ENCODE data around the gene C10orf95.

C10orf95 gene

DNA sequence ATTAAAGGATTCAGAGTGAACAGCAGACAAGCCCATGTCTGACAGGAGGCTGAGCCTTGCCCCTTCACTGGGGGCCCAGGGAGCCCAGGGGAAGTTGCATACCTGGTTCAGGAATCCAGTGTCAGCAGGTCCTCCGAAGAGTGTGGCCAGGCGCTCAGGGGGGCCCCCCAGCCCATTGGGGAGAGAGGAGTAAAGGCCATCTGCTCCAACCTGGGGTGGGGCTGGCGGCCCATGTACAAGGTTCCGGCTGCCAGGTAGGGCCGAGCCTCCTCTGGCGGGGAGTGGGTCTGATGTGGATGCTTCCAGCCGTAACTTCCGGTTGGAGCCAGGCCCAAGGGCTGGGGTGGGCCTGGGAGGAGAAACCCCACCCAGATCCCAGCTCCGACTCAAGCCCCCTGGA, 35.1 kb downstream of the C10orf95 start:
- no peak for DNase-seq (ENCODE audit: low read depth)

DNA sequence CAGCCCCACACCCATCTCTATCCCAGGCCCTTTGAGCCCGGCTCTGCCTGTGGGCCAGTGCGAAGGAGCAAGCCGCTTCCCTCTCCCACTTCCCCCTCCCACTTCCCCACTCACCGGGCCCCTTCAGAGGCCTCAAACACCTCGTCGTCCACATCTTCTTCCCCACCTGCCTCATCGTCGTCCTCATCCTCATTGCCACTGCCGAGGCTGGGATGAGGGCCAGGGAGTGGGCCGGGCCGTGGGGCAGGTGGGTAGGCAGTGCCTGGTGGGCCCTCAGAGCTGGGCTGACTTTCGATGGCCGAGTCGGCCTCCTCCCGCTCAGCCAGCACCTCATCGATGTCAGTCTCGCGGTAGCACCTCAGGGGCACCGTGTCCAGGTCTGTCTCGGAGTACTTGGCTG, 36.6 kb downstream of the C10orf95 start:
- DNase-seq (ENCODE audit: low read depth): no peak

DNA sequence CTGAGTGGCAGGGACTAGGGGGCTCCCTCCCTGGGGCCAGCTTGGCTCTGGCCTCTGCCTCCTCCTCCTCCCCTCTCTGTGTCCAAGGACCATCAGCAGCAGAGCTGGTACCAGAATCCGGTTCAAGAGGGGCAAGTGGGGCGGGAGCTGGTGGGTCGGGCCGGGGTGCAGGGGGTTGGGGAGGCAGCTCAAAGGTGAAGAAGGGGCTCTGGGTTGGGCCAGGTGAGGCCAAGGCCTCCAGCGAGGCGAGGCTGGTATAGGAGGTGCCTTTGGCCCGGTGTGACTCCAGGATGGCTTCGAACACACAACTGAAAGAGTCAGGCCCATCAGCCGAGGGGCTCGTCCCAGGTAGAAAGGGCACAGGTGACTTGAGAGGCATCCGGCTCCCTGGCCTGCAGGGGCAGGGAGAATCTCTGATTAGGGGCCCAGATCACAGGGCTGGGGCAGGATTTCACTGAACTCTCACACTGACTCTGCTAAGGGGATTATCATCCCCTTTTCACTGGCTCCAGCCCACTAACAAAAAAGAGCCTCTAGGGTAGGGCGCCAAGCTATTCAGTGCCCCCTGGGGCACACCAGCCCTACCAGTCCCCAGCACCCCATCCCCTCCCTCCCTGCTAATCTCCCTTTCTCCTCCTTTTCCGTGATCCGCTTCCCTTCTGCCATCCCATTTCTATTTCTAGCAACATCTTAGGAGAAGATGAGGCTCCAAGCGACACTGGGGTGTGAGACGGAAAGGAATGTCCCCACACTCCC, 37.4 kb downstream of the C10orf95 start:
- no peak for DNase-seq (ENCODE audit: low read depth)

DNA sequence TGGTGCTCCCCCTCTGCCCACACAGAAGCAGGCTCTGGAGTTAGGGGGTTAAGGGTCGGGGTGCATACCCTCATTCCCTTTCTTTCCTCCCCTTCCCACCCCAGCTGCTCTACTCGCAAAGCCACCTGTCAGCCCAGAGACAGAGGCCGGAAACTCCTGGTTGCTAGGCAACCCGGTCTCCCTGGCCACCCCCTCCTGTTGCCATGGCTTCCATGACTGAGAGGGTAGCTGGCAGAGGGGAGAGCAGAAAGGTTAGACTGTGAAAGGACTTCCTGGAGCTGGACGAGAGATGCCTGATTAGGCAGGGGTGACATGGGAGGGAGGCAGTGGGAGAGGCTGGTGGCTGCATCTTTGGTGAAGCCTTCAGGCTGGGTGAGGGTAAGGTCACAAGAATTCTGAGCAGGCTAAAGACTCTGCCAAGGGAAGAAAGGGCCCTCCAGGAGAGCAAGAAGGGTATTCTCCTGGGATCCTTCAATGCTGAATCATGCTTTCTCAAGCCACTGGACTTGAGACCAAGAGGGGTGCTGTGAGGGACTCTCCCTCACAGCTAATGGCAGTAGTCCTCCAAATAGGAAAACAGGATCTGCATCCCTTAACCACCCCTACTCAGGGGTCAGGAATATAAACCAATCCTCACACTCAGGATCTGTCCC, 38.2 kb downstream of the C10orf95 start:
- DNase-seq (ENCODE audit: low read depth): no peak

DNA sequence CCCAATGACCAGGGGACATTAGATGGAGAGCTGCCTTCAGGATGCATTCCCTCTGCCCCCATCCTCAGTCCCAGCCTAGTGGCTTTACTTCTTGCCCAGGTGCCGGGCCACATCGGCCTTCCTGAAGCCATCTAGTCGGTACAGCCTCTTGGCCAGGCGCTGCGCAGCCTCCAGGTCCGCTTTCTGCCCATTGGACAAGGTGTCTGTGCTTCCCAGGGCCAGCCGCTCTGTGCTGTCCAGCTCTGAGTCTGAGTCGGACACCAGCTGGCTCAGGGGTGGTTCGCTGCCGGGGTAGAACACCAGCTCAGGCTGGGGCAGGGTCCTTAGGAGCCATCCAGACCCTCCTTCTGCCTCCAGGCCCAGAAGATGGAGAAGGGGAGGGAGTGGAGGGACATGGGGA, 39.0 kb downstream of the C10orf95 start:
- no peak for DNase-seq (ENCODE audit: low read depth)

DNA sequence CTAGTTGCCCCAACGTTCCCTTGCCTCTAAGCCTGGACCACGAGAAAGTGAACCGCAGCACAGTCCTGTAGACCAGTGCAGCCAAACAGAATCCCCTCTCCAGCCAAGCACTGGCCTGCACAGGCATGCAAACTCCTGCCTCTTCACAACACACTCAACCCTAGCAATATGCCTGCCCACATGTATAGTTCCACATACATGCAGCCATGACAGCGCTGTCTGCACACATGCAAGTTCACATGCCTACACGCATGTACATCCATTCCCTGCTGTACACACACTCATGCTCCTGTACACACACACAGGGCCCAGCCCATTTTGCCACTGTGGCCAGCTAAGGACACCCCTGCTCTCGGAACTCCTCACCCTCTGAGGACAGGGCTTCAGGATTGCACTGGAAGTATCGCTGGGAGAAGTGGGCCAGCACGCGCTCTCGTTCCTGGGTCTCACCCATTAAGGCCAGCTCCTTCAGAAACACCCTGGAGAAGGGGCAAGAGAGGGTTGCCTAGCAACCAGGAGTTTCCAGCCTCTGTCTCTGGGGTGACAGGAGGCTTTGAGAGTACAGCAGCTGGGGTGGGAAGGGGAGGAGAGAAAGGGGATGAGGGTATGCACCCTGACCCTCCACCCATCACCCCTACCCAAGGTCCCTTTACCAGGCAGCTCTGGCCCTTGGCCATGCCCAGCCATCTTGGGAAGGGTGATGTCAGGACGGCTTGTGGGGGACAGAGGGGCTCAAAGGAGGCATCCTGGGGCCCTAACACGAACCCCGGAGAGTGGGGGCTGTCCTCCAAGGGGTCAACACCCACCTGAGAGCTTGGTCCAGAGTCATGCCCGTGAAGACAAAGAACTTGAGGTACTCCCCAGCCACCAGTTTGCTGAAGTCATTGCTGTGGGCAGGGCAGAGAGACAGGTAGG, 39.7 kb downstream of the C10orf95 start:
- no peak for DNase-seq (ENCODE audit: low read depth)

DNA sequence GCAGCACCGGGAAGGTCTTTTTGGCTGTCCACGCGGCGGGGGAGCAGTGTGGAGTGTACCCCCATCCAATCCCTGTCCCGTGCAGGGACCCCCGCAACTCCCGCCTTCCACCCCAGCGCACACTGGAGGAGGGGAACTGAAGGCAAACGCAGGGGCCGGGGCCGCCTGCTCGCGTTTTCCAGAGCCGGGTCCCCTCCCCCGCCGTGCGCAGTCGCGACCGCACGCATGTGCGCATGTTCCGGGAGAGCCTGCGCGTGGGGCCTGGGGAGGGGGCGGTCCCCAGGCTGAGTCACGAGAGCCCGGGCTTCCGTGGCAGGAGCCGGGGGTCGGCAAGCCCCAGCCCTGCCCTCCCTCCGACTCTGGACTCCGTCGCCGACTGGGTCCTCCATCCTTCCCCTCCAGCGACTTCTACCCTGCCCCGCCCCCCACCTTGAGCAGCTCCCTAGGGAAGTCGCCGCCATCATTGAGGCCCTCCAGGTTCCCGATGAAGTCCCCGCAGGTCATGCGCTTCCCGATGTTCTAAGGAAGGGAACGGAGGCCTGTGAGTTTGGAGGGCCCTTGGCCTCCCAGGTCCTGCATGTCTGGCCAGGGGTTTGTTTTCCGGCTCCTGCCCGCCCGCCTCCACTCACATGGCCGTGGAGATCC, 40.8 kb downstream of the C10orf95 start:
- no peak for DNase-seq (ENCODE audit: low read depth)

DNA sequence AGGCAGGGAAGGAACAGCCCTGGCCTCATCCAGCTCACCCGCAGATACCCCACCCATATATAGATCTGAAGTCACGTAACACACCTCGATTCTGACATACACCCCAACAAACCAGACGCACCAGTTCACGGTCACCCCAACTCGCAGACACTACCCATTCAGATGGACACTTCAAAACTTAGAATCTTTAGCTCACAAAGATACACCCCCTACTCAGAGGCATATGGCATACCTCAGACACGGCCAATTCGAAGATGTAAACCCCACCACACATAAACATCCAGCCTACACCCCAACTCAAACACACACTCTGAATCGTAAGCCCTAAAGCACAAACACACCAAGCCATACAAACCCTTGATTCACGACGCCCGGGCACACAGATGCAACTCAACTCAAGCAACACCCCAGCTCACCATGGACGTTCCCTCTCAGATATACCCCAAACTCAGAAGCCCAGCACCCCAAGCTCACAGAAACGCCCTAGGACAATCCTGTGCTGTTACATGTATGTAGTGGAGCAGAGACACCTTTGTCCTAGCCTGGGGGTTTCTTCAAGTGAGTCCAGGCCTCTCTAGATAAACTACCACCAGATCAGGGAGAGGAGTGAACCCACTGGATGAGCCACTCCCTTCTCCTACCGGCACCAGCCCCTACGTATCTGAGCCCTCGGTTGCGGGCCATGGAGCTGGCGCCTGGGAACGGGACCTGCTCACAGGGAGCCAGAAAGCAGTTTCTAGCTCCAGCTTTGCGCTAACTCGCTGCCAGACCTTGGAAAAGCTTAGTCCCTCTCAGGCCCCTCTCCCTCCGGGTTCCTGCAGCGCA, 41.5 kb downstream of the C10orf95 start:
- DNase-seq (ENCODE audit: low read depth): no peak

DNA sequence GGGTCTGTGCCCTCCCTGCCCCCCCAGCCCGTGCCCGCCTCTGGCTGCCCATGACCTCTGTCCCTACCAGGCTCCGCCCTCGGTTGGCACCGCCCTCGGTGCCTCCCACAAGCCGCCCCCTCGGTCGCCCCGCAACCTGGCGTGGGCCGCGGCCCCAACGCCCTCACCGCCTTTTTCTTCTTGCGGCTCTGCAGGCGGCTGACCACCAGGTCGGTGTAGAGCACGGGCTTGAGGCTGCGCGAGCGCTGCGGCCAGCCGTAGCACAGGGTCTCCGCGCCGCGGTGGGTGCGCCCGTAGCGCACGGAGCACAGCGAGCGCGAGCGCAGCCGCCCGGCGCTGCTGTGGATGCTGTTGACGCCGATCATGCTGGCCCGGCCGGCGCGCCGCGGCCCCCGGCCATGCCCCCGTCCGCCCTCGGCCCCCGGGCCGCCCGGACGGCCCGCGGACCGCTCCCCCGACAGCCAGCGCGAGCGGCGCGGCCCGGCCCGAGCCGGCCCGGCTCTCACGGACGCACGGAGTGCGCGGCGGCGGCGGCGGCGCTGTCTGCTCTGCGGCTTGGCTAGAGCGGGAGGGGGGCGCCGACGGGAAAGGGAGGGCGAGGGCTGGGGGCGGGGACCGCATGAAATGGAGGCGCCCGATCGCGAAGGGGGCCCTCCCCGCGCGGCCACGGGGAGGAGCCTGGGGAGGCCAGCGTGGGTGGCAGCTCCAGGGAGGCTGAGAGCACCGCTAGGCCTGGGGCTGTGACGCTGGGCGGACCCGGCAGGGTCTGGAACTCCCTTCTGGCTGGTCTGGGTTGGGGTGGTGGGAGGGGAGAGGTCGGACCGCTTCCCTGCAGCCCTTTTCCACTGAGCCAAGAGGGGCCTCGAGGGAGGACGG, 42.4 kb downstream of the C10orf95 start:
- no peak for DNase-seq (ENCODE audit: low read depth)

DNA sequence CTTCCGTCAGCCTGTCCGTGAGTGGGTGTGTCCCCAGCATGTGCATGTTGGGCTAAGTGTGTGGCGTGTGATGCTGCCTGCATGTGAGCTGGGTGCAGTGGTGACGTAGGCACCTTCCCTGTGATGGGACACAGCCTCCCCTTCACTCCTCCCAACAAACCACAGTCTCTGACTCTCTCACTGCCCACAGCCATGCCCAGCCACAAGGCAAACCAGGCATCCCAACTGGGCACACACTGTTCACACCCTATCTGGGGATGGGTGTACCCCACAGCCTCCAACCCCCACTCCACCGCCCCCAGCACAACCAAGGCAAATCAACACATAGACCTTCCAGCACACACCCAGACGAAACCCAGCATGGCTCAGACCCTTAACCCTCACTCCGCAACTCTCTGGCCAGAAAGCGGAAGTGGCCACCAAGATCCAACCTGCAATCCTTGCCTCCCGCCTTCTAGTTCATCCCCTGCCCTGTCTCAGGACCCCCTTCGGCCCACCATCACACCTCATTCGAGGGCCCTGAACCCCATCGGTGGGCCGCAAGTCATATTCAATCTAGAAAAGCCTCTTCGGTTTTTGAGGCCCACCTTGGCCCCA, 43.1 kb downstream of the C10orf95 start:
- no peak for DNase-seq (ENCODE audit: low read depth)

DNA sequence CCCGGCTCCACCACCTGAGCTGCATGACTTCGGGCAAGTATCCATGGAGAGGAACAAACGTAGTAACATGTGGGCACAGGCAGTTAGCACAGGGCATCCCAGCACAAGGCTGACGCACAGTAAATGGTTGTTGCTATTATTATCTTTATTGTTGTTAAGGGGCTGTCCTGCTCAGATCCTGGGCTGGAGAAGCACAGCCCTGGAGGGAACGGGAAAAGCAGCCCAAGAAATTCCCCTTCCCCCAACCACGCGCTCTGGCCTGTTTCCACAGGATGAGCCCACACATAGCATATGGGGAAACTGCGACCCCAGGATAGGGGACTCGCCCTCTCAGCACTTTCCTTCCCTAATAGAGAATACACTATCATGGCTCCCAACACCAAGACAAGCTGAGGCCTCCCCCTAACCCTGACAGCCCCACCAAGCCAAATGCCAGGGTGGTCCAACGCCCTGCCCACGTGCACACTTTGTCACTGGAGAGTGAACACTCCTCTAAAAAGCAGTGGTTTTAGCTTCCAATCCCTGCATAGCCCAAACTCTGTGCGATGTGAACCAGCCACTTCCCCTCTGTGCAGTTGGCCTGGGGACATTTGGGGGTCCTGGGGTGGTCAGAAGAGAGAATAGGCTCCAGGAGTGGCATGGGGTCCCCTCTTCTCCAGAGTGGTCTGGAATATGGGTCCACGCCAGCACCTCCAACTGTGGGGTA, 43.8 kb downstream of the C10orf95 start:
- no peak for DNase-seq (ENCODE audit: low read depth)

DNA sequence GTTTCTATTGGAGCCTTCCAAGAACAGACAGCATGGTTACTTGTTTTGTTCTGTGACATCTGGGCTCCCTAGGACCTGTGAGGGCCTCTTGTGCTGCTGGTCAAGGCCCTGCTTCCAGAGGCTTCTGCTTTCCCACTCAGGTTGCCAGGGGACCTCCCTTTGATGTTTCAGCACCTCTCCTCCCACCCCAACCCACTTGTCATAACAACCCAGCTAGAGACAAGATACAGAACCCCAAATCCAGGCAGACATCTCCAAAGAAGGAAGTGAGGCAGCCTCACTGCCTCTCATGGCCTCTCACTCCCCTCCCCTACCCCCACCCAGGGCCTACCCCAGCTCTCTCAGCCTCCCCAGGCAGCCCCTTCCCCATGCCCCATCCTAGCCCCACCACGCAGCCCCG, 44.5 kb downstream of the C10orf95 start:
- no peak for DNase-seq (ENCODE audit: low read depth)

DNA sequence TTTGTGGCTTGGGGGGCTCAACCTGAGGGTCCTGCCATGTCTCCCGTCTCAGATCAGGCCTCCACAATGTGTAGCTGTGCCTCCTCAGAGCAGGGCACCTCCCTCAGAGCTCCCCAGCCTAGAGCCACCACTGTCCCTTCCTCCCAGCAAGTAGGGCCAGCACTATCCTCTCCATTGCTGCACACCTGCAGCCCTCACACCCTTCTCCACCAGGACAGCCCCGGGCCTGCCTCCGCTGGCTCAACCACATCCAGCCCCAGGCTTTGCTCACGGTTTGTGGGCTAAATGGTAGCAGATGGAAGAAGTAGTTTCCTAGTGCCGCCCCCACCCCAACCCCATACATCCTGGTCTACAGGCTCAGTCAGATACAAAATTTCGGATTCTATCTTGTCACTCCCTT, 45.7 kb downstream of the C10orf95 start:
- no peak for DNase-seq (ENCODE audit: low read depth)

DNA sequence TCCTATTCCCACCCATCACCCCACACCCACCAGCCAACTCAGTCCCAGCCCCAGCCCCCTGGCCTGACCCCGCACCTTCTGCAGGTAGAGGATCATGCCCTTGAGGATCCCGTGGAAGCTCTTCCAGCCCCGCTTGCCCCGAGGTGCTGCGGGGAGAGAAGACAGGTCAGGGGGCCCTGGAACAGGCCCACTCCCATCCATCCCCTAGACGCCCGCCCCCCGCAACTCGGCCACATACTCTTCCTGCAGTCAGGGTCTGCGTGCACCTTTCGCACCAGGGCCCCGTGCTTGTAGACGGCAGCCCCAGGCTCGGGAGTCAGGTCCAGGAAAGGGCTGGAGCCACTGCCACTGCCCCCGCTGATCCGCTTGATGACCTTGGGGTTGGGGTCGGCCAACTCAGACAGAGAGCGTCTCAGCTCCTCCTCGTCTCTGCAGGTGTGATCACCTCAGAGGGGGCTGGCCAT, 46.2 kb downstream of the C10orf95 start:
- no peak for DNase-seq (ENCODE audit: low read depth)

DNA sequence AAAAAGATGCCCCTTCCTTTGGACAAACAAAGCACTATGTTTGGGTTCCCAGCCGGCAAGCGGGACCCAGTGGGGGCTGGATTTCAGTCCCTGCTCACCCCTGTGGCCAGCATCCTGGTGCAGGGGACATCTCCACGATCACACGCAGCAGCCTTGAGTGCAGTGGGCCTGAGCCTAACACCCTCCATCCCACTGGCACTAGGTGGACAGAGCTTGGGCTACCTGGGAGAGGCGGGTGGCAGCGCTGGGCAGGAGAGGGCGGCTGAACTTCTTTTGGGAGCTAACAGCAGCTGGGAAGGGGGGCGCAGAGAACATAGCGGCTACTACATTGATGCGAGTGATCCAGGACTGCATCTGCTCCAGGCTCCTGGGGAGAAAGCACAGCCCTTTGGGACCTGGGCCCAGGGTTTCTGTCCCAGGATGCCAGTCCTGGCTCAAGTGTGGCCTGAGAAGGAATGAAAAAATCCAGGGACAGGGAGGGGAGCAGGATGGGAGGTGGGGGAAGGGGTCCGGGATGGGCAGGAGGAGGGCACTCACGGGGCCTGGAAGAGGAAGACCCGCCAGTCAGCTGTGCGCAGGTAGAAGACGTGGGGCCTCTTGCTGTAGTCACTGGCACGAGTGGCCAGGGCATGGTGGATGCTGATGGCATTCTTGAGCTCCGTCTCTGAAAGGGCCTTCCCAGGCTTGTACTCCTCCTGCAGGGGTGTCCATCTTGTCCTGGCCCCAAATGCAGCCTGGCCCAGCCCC, 46.8 kb downstream of the C10orf95 start:
- DNase-seq (ENCODE audit: low read depth): no peak

DNA sequence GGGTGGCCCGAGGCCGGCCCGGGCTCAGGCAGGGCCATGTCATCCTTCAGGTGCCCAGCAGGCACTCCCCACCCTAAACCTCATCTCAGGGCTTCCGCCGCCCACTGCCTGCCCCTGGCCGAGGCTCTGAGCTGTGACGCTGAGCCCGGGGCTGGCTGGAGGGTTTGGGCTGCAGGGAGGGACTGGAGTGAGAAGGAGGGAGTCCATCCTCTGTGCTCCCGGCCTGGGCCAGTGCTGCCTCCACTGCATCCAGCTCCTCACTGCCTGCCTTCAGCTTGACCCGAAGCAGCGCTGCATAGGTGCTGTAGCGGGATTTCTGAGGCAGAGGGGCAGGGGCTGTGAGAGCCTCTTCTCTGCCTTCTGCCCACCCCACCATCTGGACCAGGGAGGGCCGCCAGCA, 48.2 kb downstream of the C10orf95 start:
- DNase-seq (ENCODE audit: low read depth): no peak

DNA sequence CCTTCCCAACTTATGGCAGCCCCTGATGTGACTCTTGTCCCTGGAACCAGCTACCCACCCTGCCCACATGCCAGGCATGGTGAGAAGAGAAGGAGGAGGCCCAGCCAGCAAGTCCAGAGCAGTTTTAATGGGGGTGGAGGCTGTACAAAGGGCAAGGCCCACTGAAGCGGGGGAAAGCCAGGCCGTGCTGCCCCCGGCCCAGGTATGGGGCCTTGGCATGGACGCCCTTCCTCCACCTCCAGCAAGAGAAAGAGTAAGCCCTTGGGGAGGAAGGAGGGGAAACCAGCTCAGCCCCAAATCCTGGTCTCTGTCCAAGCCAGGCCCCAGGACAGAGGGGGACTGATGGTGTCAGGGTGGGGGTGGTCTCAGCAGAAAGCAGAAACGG, 48.8 kb downstream of the C10orf95 start:
- no peak for DNase-seq (ENCODE audit: low read depth)

DNA sequence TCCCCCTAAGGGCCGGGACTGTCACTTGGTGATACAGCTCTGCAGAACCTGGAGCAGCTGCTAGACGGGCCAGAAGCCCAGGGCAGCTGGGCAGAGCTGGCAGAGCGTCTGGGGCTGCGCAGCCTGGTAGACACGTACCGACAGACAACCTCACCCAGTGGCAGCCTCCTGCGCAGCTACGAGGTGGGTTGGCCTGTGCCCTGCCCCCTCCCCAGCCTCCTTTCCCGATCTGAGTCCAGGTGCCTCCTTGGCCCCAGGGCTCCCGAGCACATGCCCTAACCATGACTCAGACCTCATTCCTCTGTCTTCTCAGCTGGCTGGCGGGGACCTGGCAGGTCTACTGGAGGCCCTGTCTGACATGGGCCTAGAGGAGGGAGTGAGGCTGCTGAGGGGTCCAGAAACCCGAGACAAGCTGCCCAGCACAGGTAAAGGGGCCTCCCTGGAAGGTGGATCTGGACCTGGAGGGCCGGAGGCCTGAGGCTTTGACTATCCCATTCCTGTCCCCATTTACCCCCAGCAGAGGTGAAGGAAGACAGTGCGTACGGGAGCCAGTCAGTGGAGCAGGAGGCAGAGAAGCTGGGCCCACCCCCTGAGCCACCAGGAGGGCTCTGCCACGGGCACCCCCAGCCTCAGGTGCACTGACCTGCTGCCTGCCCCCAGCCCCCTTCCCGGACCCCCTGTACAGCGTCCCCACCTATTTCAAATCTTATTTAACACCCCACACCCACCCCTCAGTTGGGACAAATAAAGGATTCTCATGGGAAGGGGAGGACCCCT, 49.4 kb downstream of the C10orf95 start:
- no peak for DNase-seq (ENCODE audit: low read depth)
